OCI-LY3 (cell line): Measurements from ENCODE around the gene CLHC1.

Experiments
- H2AFZ ChIP-seq: fragments of 200-600, 300-600 bp; shearing (Covaris generic); 2 replicates; pipeline ENCODE4 v1.6.0; 2014; ENCODE audit warnings: antibody characterized with exemption, low read depth, low read length
- H3K27ac ChIP-seq: fragments of 200-600, 300-600 bp; sonication (generic); 2 replicates; pipeline ENCODE4 v1.5.1; 2014; ENCODE audit warnings: mild to moderate bottlenecking, low read length, moderate library complexity, mixed read lengths
- H3K27me3 ChIP-seq: fragments of 200-600, 300-600 bp; sonication (generic); 2 replicates; pipeline ENCODE4 v1.6.1; 2014; ENCODE audit warnings: low read depth, low read length, mixed read lengths
- H3K36me3 ChIP-seq: fragments of 200-600, 300-600 bp; sonication (generic); replicated peaks from 2 replicates; pipeline ENCODE3; 2014; ENCODE audit warnings: low read depth, low read length, mixed read lengths
- H3K4me1 ChIP-seq: fragments of 300-600, 200-600 bp; sonication (generic); 2 replicates; pipeline ENCODE4 v1.6.1; 2014; ENCODE audit warnings: low read length, mixed read lengths
- H3K4me2 ChIP-seq: fragments of 200-600, 300-600 bp; sonication (generic); 2 replicates; pipeline ENCODE4 v1.6.1; 2014; ENCODE audit warnings: low read length, mixed read lengths
- H3K4me3 ChIP-seq: fragments of 300-600, 200-600 bp; sonication (generic); 2 replicates; pipeline ENCODE4 v1.5.1; 2014; ENCODE audit warnings: antibody characterized with exemption, mild to moderate bottlenecking, low read length, moderate library complexity
- H3K79me2 ChIP-seq: fragments of 300-600, 200-600 bp; shearing (Covaris generic); 2 replicates; pipeline ENCODE4 v1.6.1; 2014; ENCODE audit warnings: mild to moderate bottlenecking, low read length, mixed read lengths
- H3K9ac ChIP-seq: fragments of 300-600, 200-600 bp; shearing (Covaris generic); 2 replicates; pipeline ENCODE4 v1.6.0; 2014; ENCODE audit warnings: mild to moderate bottlenecking, low read length, moderate library complexity
- H3K9me3 ChIP-seq: fragments of 200-600, 300-600 bp; shearing (Covaris generic); 2 replicates; pipeline ENCODE4 v1.6.1; 2014; ENCODE audit warnings: low read length, mixed read lengths; ENCODE audit not compliant: insufficient read depth
- H4K20me1 ChIP-seq: fragments of 200-600, 300-600 bp; sonication (generic); 2 replicates; pipeline ENCODE4 v1.6.1; 2016; ENCODE audit warnings: low read length, mixed read lengths; ENCODE audit not compliant: insufficient read depth
- EZH2phosphoT487 ChIP-seq: fragments of 200-600 bp; shearing (Covaris generic); IDR thresholded peaks from 2 replicates; pipeline ENCODE4 v1.6.1; 2018; ENCODE audit warnings: antibody characterized with exemption, mixed run types, low read depth
- TF ChIP-seq, protein P1 (sequence below): fragments of 200-600, 300-600 bp; sonication (generic); IDR thresholded peaks from 2 replicates; pipeline ENCODE4 v1.5.1; 2014; ENCODE audit warnings: antibody characterized with exemption, low read length, low read depth

Gene CLHC1

DNA sequence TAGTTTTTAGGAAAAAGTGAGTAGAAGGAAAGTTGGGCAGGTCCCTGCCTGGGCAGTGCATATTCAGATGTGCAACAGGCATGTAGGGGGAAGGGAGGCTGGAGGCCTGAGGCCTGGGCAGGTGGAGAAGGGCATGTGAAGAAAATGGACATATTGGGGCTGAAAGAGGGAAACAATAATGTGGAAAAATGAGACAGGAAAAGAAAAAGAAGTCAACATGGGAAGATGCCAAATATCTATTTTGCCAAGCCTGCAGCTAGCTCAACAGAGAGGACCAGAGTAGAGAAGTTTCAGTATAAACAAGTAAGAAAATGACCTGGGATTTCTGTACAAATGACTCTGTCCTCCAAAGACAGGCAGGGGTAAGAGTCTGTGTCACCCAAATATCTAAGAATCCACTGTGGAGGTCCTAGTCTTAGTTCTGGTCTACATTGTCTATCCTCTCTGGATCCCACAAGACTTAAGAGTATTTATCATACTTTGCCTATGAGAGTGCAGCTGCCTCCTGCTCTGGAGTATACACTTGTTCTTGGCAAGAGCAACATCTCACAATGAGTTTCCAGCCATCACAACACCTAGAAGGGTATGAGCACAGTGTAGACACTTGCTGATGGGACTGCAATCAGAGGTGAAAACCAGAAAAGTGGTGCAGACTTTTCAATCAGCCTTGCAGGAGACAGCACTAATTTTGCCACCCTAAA lies 80.2 kb downstream of the CLHC1 start:
- Histone ChIP-seq H3K9ac (peak overlapping the region; percentile 59), H3K4me1 (peaks cover 79% of the 10 kb centered on the region), H3K27me3 (no peaks in the 10 kb centered on the region), H3K4me2 (peak overlapping the region; percentile 77), H4K20me1 (no peaks in the 10 kb centered on the region), H2AFZ (peak overlapping the region; percentile 67; the same call in 1 of the 2 replicates), H3K79me2 (no peaks in the 10 kb centered on the region), H3K27ac (peak overlapping the region; percentile 85), H3K4me3 (peak overlapping the region; percentile 18), H3K9me3 (no peaks in the 10 kb centered on the region), H3K36me3 (no peaks in the 10 kb centered on the region)
- TF ChIP-seq, protein P1, sequence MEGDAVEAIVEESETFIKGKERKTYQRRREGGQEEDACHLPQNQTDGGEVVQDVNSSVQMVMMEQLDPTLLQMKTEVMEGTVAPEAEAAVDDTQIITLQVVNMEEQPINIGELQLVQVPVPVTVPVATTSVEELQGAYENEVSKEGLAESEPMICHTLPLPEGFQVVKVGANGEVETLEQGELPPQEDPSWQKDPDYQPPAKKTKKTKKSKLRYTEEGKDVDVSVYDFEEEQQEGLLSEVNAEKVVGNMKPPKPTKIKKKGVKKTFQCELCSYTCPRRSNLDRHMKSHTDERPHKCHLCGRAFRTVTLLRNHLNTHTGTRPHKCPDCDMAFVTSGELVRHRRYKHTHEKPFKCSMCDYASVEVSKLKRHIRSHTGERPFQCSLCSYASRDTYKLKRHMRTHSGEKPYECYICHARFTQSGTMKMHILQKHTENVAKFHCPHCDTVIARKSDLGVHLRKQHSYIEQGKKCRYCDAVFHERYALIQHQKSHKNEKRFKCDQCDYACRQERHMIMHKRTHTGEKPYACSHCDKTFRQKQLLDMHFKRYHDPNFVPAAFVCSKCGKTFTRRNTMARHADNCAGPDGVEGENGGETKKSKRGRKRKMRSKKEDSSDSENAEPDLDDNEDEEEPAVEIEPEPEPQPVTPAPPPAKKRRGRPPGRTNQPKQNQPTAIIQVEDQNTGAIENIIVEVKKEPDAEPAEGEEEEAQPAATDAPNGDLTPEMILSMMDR = no peak
- no peak for TF ChIP-seq EZH2phosphoT487

DNA sequence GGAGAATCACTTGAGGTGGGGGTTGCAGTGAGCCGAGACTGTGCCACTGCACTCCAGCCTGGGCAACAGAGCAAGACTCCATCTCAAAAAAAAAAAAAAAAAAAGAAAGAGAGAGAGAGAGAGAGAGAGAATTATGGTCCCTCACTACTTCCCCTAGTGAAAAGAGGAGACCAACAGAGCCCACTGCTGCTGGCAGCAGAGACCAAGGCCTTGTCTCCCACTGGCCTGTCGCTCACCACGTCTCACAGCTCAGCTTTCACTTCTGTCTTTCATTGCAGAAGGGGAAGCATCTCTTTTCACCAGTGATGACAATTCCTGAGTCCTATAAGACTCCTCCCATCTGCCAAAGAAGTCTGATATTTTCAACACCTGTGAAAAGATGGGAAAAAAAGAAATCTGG lies 81.3 kb downstream of the CLHC1 start:
- TF ChIP-seq, protein P1 = no peak

DNA sequence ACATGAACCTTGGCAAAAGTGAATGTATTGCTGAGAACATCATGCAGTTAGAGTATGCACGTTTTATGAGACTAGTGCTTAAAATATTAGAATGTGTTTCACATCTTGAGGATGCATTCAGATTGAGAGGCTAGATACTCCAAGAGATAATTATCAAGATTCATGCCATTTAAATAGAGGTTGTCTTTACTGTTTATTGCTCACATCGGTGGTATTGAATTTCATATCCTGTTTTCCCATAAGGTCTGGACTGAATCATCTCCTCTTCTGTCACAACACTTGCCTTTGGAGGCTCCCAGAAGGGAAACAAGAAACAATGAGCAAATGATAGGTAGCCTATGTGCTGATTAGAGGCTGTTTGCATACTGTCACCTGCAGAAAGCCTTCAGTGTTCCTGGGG lies 83.8 kb downstream of the CLHC1 start:
- Histone ChIP-seq H3K4me1 (peaks cover 51% of the 10 kb centered on the region), H3K79me2 (no peaks in the 10 kb centered on the region), H3K9ac (no peak overlapping the region), H3K4me3 (no peak overlapping the region), H3K9me3 (no peaks in the 10 kb centered on the region), H3K36me3 (no peaks in the 10 kb centered on the region), H3K4me2 (no peak overlapping the region), H3K27me3 (no peaks in the 10 kb centered on the region), H3K27ac (no peak overlapping the region), H4K20me1 (no peaks in the 10 kb centered on the region), H2AFZ (no peak overlapping the region)
- TF ChIP-seq EZH2phosphoT487 = no peak
- TF ChIP-seq, protein P1 = no peak

More for the DNA sequence above, 81.3 kb downstream of the CLHC1 start:
- no peaks in the 10 kb centered on the region for H3K79me2 ChIP-seq
- peak overlapping the region; percentile 85 for H3K27ac ChIP-seq
- no peaks in the 10 kb centered on the region for H3K9me3 ChIP-seq
- H4K20me1 ChIP-seq = no peaks in the 10 kb centered on the region
- no peaks in the 10 kb centered on the region for H3K36me3 ChIP-seq
- H3K4me2 ChIP-seq = peak overlapping the region; percentile 77
- H3K4me1 ChIP-seq = peaks cover 70% of the 10 kb centered on the region
- H3K27me3 ChIP-seq = no peaks in the 10 kb centered on the region
- no peak overlapping the region for H3K9ac ChIP-seq
- H3K4me3 ChIP-seq = peak overlapping the region; percentile 6
- H2AFZ ChIP-seq = no peak overlapping the region

DNA sequence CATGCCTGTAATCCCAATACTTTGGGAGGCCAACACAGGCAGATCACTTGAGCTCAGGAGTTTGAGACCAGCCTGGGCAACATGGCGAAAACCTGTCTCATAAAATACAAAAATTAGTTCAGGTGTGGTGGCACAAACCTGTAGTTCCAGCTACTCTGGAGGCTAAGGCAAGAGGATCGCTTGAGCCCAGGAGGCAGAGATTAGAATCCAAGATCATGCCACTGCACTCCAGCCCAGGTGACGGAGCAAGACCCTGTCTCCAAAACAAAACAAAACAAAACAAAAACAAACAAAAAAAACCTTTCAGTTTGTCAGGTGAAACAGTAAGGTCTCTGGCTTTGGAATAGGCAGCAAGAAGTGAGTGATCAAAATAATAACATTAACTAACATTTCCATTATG lies 84.6 kb downstream of the CLHC1 start:
- H3K4me2 ChIP-seq = no peak overlapping the region
- H3K4me3 ChIP-seq = no peak overlapping the region
- no peaks in the 10 kb centered on the region for H4K20me1 ChIP-seq
- H2AFZ ChIP-seq = no peak overlapping the region
- H3K27me3 ChIP-seq = no peaks in the 10 kb centered on the region
- H3K27ac ChIP-seq = no peak overlapping the region
- H3K9ac ChIP-seq = no peak overlapping the region
- H3K36me3 ChIP-seq = no peaks in the 10 kb centered on the region
- TF ChIP-seq, protein P1 = no peak
- no peak for TF ChIP-seq EZH2phosphoT487
- no peaks in the 10 kb centered on the region for H3K9me3 ChIP-seq
- no peaks in the 10 kb centered on the region for H3K79me2 ChIP-seq
- peaks cover 44% of the 10 kb centered on the region for H3K4me1 ChIP-seq
